GM23248 (cell line): Measurements from ENCODE around the gene CEP57.

ENCODE experiments used
- EZH2 ChIP-seq: fragments of 200-600 bp; sonication (generic); IDR thresholded peaks from 2 replicates; pipeline ENCODE4 v1.6.1; 2018; ENCODE audit warnings: antibody characterized with exemption, mild to moderate bottlenecking; ENCODE audit not compliant: insufficient read depth, poor library complexity, severe bottlenecking
- EZH2phosphoT487 ChIP-seq: fragments of 200-600 bp; sonication (generic); IDR thresholded peaks from 2 replicates; pipeline ENCODE4 v1.6.1; 2018; ENCODE audit warnings: antibody characterized with exemption, moderate library complexity, mild to moderate bottlenecking, low read depth; ENCODE audit not compliant: insufficient read depth

DNA sequence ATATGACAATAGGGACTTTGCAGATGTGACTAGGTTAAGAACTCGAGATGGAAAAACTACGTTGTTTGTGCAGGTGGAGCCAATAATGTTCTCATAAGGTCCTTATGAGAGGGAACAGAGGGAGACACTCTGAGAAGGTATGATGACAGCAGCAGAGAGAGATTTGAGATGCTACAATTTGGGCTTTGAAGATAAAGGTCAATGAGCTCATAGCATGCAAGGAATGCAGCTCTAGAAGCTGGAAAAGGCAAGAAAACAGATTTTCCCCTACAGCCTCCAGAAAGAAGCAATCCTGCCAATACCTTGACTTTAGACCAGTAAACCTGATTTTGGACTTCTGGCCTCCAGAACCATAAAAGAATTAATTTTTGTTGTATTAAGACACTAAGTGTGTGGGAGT is 21.8 kb upstream of the CEP57 start:
- TF ChIP-seq EZH2 (no peak), EZH2phosphoT487 (no peak)
